ENCODE results near the gene ESCO1. TPM values are rescaled to one million over a fixed set of nuclear protein-coding genes. Genes with fewer than 3 reads are reported as not detected.

ESCO1 gene
- total and polyA plus RNA-seq, 2 of the 13 experiments (the other 11 are each of a cell fraction or from before 2014, with no cell fraction given): 6.3 to 19.4 TPM

DNA sequence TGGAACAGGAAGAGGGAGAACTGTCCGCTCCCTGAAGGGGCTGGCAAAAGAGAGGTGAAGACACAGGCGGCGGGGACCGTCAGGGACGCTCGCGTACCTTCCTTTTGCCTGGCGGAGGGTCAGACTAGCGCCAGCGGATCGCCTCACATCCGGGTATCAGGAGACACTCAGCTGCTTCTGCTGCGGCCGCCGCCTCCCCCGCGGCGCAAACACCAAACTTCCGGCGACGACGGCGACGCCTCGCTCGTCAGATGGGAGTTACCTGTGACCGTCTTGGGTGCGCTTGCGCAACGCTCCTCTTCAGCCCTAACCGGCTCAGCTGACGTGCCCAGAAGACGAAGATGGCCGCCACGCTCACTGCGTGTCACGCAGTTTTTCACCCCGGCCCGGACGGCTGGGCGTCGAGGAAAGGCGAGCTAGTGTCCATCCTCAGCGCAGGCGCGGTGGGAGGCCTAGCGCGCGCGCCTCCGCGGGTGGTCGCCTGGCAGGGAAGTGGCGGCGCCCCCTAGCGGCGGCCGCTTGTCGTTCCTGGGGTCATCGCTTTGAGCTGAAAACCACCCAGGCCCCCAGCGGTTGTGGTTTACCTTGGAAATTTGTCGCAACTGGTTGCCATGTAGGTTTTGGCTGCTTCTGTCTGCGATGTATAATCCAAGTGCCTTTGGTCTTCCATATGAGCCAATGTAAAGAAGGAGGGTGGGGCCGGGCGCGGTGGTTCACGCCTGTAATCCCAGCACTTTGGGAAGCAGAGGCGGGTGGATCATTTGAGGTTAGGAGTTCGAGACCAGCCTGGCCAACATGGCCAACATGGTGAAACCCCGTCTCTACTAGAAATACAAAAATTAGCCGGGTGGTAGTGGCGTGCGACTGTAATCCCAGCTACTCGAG lies at the start of gene ESCO1 (continued):
- TF ChIP-seq, protein P1, sequence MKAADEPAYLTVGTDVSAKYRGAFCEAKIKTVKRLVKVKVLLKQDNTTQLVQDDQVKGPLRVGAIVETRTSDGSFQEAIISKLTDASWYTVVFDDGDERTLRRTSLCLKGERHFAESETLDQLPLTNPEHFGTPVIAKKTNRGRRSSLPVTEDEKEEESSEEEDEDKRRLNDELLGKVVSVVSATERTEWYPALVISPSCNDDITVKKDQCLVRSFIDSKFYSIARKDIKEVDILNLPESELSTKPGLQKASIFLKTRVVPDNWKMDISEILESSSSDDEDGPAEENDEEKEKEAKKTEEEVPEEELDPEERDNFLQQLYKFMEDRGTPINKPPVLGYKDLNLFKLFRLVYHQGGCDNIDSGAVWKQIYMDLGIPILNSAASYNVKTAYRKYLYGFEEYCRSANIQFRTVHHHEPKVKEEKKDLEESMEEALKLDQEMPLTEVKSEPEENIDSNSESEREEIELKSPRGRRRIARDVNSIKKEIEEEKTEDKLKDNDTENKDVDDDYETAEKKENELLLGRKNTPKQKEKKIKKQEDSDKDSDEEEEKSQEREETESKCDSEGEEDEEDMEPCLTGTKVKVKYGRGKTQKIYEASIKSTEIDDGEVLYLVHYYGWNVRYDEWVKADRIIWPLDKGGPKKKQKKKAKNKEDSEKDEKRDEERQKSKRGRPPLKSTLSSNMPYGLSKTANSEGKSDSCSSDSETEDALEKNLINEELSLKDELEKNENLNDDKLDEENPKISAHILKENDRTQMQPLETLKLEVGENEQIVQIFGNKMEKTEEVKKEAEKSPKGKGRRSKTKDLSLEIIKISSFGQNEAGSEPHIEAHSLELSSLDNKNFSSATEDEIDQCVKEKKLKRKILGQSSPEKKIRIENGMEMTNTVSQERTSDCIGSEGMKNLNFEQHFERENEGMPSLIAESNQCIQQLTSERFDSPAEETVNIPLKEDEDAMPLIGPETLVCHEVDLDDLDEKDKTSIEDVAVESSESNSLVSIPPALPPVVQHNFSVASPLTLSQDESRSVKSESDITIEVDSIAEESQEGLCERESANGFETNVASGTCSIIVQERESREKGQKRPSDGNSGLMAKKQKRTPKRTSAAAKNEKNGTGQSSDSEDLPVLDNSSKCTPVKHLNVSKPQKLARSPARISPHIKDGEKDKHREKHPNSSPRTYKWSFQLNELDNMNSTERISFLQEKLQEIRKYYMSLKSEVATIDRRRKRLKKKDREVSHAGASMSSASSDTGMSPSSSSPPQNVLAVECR (CRISPR knock-in tag; IDR thresholded peaks at IDR 0.05; ENCODE audit: borderline replicate concordance): peak; percentile 88; the same call in 1 of the 2 replicates
- TF ChIP-seq TOE1 (CRISPR knock-in tag; IDR thresholded peaks at IDR 0.05) (no peak; the same call in 1 of the 2 replicates), JUN (CRISPR knock-in tag; IDR thresholded peaks at IDR 0.05) (peak; percentile 88; the same call in 1 of the 2 replicates), NR2F6 (IDR thresholded peaks at IDR 0.05) (no peak), NR2F6 (CRISPR knock-in tag; IDR thresholded peaks at IDR 0.05) (peak; percentile 64; the same call in 1 of the 2 replicates), ZNF20 (CRISPR knock-in tag; IDR thresholded peaks at IDR 0.05) (no peak), NBN (conservative IDR thresholded peaks at IDR 0.05) (no peak), ZNF589 (CRISPR knock-in tag; conservative IDR thresholded peaks at IDR 0.05) (peak; percentile 77), HHEX (CRISPR knock-in tag; IDR thresholded peaks at IDR 0.05) (no peak), MZF1 (CRISPR knock-in tag; IDR thresholded peaks at IDR 0.05; ENCODE audit: borderline replicate concordance) (no peak), ZNF883 (CRISPR knock-in tag; IDR thresholded peaks at IDR 0.05; ENCODE audit: not compliant biosample characterization) (no peak), PRMT3 (CRISPR knock-in tag; IDR thresholded peaks at IDR 0.05; ENCODE audit: borderline replicate concordance, low read depth) (peak; percentile 97; the same call in 1 of the 2 replicates), ZBTB8A (CRISPR knock-in tag; IDR thresholded peaks at IDR 0.05; ENCODE audit: borderline replicate concordance, low read depth) (no peak)
- TF ChIP-seq, protein P2, sequence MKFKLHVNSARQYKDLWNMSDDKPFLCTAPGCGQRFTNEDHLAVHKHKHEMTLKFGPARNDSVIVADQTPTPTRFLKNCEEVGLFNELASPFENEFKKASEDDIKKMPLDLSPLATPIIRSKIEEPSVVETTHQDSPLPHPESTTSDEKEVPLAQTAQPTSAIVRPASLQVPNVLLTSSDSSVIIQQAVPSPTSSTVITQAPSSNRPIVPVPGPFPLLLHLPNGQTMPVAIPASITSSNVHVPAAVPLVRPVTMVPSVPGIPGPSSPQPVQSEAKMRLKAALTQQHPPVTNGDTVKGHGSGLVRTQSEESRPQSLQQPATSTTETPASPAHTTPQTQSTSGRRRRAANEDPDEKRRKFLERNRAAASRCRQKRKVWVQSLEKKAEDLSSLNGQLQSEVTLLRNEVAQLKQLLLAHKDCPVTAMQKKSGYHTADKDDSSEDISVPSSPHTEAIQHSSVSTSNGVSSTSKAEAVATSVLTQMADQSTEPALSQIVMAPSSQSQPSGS (CRISPR knock-in tag; IDR thresholded peaks at IDR 0.05): peak; percentile 86
- TF ChIP-seq, protein P3, sequence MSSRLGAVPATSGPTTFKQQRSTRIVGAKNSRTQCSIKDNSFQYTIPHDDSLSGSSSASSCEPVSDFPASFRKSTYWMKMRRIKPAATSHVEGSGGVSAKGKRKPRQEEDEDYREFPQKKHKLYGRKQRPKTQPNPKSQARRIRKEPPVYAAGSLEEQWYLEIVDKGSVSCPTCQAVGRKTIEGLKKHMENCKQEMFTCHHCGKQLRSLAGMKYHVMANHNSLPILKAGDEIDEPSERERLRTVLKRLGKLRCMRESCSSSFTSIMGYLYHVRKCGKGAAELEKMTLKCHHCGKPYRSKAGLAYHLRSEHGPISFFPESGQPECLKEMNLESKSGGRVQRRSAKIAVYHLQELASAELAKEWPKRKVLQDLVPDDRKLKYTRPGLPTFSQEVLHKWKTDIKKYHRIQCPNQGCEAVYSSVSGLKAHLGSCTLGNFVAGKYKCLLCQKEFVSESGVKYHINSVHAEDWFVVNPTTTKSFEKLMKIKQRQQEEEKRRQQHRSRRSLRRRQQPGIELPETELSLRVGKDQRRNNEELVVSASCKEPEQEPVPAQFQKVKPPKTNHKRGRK (CRISPR knock-in tag; IDR thresholded peaks at IDR 0.05): no peak
